Choroid plexus epithelial cell (primary cell): ENCODE measurements around the gene SPP1.
"Not testable (repeated sequence)": the region's sequence is repeated elsewhere in the genome, so short reads cannot be mapped to it uniquely, and the experiment has no call there.

Experiments
- DNase-seq: peaks from one replicate; pipeline ENCODE4 v3.0.0-alpha.2; 2010; ENCODE audit warnings: low read depth
- H3K4me3 ChIP-seq: 2 replicates; pipeline ENCODE4 v1.5.1; 2011; ENCODE audit warnings: low read depth, mild to moderate bottlenecking, control low read depth, low read length, moderate library complexity
- CTCF ChIP-seq: conservative IDR thresholded peaks from 2 replicates; pipeline ENCODE4 v1.5.1; 2011; ENCODE audit warnings: low read depth, mild to moderate bottlenecking, control low read depth, inconsistent platforms, low read length, moderate library complexity

SPP1 gene

GRCh38 chr4:87986508-87986907, 11.0 kb downstream of the SPP1 start:
- TF ChIP-seq CTCF: no peak
- DNase-seq: no peak
- H3K4me3 ChIP-seq: no peak overlapping the region

- TF ChIP-seq CTCF: no peak
- H3K4me3 ChIP-seq: no peak overlapping the region
- no peak for DNase-seq
Observed at GRCh38 chr4:87989765-87990164, 14.3 kb downstream of the SPP1 start.

- no peak for DNase-seq
- no peak for TF ChIP-seq CTCF
- H3K4me3 ChIP-seq: no peak overlapping the region
Observed at GRCh38 chr4:87995435-87995834, 19.9 kb downstream of the SPP1 start.

GRCh38 chr4:87999191-87999691, 23.7 kb downstream of the SPP1 start:
- H3K4me3 ChIP-seq, DNase-seq: not testable (repeated sequence)

- H3K4me3 ChIP-seq: no peak overlapping the region
- TF ChIP-seq CTCF: no peak
- no peak for DNase-seq
Observed at GRCh38 chr4:88001871-88002270, 26.4 kb downstream of the SPP1 start.

- no peak for DNase-seq
- no peak for TF ChIP-seq CTCF
- no peak overlapping the region for H3K4me3 ChIP-seq
Observed at GRCh38 chr4:88002786-88003185, 27.3 kb downstream of the SPP1 start.

- no peak overlapping the region for H3K4me3 ChIP-seq
- no peak for TF ChIP-seq CTCF
- no peak for DNase-seq
Observed at GRCh38 chr4:88003261-88003660, 27.7 kb downstream of the SPP1 start.

- H3K4me3 ChIP-seq: no peak overlapping the region
- TF ChIP-seq CTCF: no peak
- peak; percentile 53 for DNase-seq
Observed at GRCh38 chr4:88005076-88005475, 29.6 kb downstream of the SPP1 start.
